ENCODE measurements around the gene PNMA8A. TPM values are rescaled to one million over a fixed set of nuclear protein-coding genes. Genes with fewer than 3 reads are reported as not detected.

PNMA8A gene
- total and polyA plus RNA-seq, 10 of the 15 experiments (the other 5 are each of a cell fraction or from before 2014, with no cell fraction given), result 0.02 to 0.28 (median 0.16) TPM

DNA sequence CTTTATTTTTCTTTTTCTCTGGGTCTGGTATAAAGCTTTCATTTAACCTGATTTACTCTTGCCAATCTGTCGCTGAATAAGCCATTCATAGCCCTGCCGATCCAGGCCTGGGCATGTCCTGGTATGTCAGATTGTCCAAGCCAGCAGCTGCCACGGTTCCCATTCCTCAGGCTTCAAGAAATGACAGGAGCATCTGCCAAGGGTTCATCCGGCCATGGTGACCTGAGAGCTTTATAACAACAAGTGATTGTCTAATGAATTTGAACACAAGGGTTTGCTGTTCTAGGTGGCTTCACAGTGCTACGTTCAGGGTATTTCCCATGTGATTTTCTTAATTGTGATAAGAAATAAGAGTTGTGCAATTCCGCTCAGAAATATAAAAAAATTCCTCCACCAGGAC is 20.0 kb downstream of the PNMA8A start (continued):
- no peak for TF ChIP-seq FOS (IDR thresholded peaks at IDR 0.05; ENCODE audit: borderline replicate concordance, extremely low read depth, insufficient read length)

DNA sequence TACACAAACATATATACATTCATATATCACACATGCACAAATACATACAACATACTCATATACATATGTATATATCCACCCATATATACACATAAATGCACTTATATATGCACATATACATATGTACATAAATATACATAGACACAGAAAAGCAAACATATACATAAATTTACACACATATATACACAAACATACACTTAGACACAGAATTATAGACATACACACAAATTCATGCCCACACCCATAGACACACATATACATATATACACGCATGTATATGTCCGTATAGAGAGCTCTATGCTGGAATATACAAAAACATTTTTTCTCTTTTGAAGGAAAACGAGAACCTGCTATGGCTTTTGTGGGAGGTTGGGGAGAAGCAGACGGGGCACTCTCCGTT is 20.6 kb downstream of the PNMA8A start:
- Histone ChIP-seq H3K4me3 (no peak overlapping the region), H3K79me2 (ENCODE audit: control insufficient read depth, insufficient read depth, low read length) (no peaks in the 10 kb centered on the region), H3K9ac (ENCODE audit: control insufficient read depth, insufficient read depth, low read length) (no peak overlapping the region), H3K4me1 (ENCODE audit: control insufficient read depth, insufficient read depth, low read length) (no peaks in the 10 kb centered on the region), H3K27ac (ENCODE audit: control insufficient read depth, insufficient read depth) (no peak overlapping the region), H2AFZ (ENCODE audit: control insufficient read depth, low read depth, low read length) (no peak overlapping the region), H3K9me3 (replicated peaks; ENCODE audit: control insufficient read depth, insufficient read depth, low read length) (no peaks in the 10 kb centered on the region; the same call in 2 of the 3 replicates), H3K36me3 (ENCODE audit: control insufficient read depth in 2 of 2, insufficient read depth in 2 of 2, low read length in 1 of 2) (no peaks in the 10 kb centered on the region), H3K27me3 (replicated peaks in 1 of 2; ENCODE audit: control insufficient read depth in 2 of 2, insufficient read depth in 2 of 2, low read length in 1 of 2) (no peaks in the 10 kb centered on the region; a peak in 1 of 4 replicates), H3K4me2 (ENCODE audit: control insufficient read depth, insufficient read depth) (no peak overlapping the region), H4K20me1 (ENCODE audit: control insufficient read depth, insufficient read depth) (no peaks in the 10 kb centered on the region)
- DNase-seq (ENCODE audit: low read depth, low spot score) (no peak), FAIRE-seq (no peak), ATAC-seq (no peak)
- TF ChIP-seq EED (IDR thresholded peaks at IDR 0.05; ENCODE audit: low read depth), result no peak
- no peak for TF ChIP-seq CBX3 (IDR thresholded peaks at IDR 0.05; ENCODE audit: borderline replicate concordance, low read depth)
- no peak for TF ChIP-seq ZNF274 (IDR thresholded peaks at IDR 0.05; ENCODE audit: insufficient read depth, insufficient read length)
- no peak for TF ChIP-seq GABPA (IDR thresholded peaks at IDR 0.05; ENCODE audit: low read depth)
- no peak for TF ChIP-seq MXI1 (IDR thresholded peaks at IDR 0.05; ENCODE audit: low read depth, low read length)
- no peak for TF ChIP-seq ZNF384 (IDR thresholded peaks at IDR 0.05; ENCODE audit: borderline replicate concordance, low read depth, low read length)
- TF ChIP-seq, protein P1, sequence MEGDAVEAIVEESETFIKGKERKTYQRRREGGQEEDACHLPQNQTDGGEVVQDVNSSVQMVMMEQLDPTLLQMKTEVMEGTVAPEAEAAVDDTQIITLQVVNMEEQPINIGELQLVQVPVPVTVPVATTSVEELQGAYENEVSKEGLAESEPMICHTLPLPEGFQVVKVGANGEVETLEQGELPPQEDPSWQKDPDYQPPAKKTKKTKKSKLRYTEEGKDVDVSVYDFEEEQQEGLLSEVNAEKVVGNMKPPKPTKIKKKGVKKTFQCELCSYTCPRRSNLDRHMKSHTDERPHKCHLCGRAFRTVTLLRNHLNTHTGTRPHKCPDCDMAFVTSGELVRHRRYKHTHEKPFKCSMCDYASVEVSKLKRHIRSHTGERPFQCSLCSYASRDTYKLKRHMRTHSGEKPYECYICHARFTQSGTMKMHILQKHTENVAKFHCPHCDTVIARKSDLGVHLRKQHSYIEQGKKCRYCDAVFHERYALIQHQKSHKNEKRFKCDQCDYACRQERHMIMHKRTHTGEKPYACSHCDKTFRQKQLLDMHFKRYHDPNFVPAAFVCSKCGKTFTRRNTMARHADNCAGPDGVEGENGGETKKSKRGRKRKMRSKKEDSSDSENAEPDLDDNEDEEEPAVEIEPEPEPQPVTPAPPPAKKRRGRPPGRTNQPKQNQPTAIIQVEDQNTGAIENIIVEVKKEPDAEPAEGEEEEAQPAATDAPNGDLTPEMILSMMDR (IDR thresholded peaks at IDR 0.05 in 2 of 3, conservative IDR thresholded peaks at IDR 0.05 in 1 of 3; ENCODE audit: control insufficient read depth in 2 of 3, extremely low read depth in 1 of 3, insufficient read depth in 1 of 3, low read depth in 3 of 3, low read length in 3 of 3), result no peak
- TF ChIP-seq NFIC (IDR thresholded peaks at IDR 0.05; ENCODE audit: low read depth, low read length), result no peak
- TF ChIP-seq CREB1 (IDR thresholded peaks at IDR 0.05; ENCODE audit: low read depth), result no peak
- no peak for TF ChIP-seq KDM1A (IDR thresholded peaks at IDR 0.05; ENCODE audit: borderline replicate concordance)
- TF ChIP-seq, protein P2, sequence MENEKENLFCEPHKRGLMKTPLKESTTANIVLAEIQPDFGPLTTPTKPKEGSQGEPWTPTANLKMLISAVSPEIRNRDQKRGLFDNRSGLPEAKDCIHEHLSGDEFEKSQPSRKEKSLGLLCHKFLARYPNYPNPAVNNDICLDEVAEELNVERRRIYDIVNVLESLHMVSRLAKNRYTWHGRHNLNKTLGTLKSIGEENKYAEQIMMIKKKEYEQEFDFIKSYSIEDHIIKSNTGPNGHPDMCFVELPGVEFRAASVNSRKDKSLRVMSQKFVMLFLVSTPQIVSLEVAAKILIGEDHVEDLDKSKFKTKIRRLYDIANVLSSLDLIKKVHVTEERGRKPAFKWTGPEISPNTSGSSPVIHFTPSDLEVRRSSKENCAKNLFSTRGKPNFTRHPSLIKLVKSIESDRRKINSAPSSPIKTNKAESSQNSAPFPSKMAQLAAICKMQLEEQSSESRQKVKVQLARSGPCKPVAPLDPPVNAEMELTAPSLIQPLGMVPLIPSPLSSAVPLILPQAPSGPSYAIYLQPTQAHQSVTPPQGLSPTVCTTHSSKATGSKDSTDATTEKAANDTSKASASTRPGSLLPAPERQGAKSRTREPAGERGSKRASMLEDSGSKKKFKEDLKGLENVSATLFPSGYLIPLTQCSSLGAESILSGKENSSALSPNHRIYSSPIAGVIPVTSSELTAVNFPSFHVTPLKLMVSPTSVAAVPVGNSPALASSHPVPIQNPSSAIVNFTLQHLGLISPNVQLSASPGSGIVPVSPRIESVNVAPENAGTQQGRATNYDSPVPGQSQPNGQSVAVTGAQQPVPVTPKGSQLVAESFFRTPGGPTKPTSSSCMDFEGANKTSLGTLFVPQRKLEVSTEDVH (IDR thresholded peaks at IDR 0.05; ENCODE audit: low read depth, partially characterized antibody), result no peak
- TF ChIP-seq SMAD1 (IDR thresholded peaks at IDR 0.05; ENCODE audit: low read depth, partially characterized antibody), result no peak
- SMC1A ChIA-PET (ENCODE audit: uncharacterized antibody, unreplicated experiment), result interaction anchor here (1.3 kb wide), 1 partner anchor 10 kb away, joined by 4 read pairs; no protein-coding TSS in a partner anchor
- CTCF ChIA-PET, result interaction anchor here (1.6 kb wide), 1 partner anchor 14 kb away, joined by 3 read pairs; no protein-coding TSS in a partner anchor
- BruUV-seq (replicated peaks), result no TSS peak
- in situ Hi-C loops (cut with MboI) (no loop called here), intact Hi-C loops (cut with micrococcal nuclease; ENCODE audit: unreplicated experiment) (no loop called here)
- WGBS (ENCODE audit: insufficient coverage, insufficient replicate concordance, low lambda C conversion rate, missing lambda C conversion rate), result 44% methylated on average over 5 of the region's 5 CpGs
- POLR2A ChIA-PET, result no interaction called here
- RAD21 ChIA-PET (ENCODE audit: unreplicated experiment), result no interaction called here

Measured in GM12878 (cell line).